Measurements from ENCODE around the gene TMUB1.

TMUB1 gene

DNA sequence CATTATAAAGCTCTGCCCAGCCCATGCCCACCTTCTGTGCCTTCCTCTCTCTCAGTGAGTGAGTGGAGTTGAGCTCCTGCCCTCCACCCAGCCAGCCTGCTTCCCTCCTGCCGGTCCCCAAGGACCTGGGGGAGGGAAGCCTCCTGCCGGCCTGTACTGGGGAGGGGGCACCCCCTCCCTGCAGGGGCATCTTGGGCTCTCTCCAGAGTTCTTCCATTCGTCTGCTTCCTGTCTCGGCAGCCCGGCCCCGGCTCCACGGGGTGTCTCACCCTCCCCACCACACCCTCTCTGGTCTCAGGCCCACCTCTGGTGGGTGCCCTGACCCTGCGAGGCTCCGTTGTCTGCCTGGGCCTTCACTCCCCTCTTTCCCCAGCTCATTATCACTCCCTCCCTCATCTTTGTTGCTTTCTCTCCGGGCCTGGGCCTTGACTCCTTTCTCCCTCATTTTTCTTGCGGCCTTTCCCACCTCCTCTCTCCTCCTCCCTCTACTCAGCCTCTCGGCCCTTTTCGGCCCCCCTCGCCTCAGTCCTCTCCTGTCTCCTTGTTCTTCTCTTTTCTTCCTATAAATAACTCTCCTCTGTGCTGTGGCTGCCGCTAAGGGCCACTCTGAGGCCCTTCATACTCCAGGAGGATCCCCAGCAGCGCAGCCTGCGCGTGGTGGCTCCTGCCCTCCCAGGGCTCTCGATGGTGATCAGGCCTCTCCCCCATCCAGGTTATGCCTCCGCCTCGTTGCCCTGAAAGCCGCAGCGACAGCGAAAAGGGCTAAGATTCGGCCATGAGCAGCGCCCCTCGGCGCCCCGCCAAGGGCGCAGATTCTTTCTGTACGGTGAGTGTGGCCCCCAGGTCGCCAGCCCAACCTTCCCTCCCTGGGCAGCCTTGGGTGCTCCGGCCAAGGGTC lies 21.8 kb downstream of the TMUB1 start:
- peak overlapping the region; percentile 97 to 99 for H3K27ac ChIP-seq
- H3K4me3 ChIP-seq, result peak overlapping the region; percentile 84
- no peak for TF ChIP-seq CTCF (IDR thresholded peaks at IDR 0.05)
- no peak for DNase-seq (ENCODE audit: low spot score)

DNA sequence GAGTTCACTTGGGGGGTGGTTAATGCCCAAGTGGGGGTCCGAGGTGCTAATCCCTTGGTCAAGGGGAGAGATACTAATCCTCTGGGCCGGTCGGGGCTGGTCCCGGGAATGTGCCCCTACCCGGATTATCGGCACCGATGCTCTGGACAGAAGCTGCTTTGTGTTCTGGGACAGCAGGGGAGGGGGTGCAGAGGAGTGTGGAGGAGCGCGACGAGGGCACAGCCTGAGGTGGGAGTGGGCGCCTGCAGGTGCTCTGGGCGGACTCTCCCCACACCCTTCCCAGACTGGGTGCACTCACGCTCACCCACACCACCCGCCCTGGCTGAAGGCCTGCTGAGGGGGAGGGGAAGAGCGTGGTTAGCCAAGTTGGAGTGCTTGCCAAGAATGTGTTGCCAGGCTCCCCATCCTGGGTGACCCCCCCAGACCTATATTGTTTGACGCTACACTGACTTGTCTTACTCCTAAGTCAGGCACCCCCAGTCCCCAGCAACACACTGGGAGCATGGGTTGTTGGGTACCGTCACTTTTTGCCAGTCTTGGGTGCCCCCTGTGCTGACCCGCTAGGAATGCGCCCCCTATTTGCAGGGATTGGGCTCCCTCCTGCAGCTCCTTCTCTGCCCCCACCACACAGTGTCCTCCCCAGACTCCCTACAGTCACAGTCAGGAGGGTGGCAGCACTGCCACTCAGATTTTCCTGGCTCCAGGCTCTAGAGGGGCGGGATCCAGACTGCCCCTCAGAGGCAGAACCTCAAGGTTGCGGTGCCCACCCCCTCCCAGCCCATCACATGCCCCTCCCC lies 22.7 kb downstream of the TMUB1 start:
- no peak for DNase-seq (ENCODE audit: low spot score)
- TF ChIP-seq CTCF (IDR thresholded peaks at IDR 0.05), result no peak
- Histone ChIP-seq H3K27ac (peak overlapping the region; percentile 97 to 99), H3K4me3 (peak overlapping the region; percentile 84)

DNA sequence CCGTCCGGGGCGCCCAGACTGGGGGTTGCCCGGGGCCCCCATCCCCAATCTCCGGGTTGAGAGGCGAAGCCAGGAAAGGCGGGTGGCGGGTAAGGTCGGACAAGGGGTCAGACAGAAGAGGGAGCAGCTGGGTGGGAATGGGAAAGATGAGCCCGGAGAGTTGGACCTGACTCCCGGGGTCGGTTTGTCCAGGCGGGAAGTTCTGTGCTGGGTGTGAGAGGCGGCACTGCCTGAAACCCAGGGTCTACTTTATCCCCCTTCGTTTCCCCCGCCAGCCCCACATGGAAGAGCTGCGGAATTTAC lies 23.2 kb downstream of the TMUB1 start:
- no peak for DNase-seq (ENCODE audit: low spot score)
- peak overlapping the region; percentile 84 for H3K4me3 ChIP-seq
- TF ChIP-seq CTCF (IDR thresholded peaks at IDR 0.05), result no peak
- peak overlapping the region; percentile 97 to 99 for H3K27ac ChIP-seq

- DNase-seq (ENCODE audit: low spot score), result peak; percentile 87
- H3K27ac ChIP-seq, result peak within 1 kb of the TSS; percentile 97 to 99
- TF ChIP-seq CTCF (IDR thresholded peaks at IDR 0.05), result peak; percentile 19
- H3K4me3 ChIP-seq, result peak within 1 kb of the TSS; percentile 84
These were observed 23.8 kb downstream of the TMUB1 start, which contains the start of gene SLC4A2 for GRCh38 chr7:151059367-151060112. SLC4A2 (plus strand) TSS chr7:151059589; CDS start chr7:151061988, 2,399 bp downstream.

DNA sequence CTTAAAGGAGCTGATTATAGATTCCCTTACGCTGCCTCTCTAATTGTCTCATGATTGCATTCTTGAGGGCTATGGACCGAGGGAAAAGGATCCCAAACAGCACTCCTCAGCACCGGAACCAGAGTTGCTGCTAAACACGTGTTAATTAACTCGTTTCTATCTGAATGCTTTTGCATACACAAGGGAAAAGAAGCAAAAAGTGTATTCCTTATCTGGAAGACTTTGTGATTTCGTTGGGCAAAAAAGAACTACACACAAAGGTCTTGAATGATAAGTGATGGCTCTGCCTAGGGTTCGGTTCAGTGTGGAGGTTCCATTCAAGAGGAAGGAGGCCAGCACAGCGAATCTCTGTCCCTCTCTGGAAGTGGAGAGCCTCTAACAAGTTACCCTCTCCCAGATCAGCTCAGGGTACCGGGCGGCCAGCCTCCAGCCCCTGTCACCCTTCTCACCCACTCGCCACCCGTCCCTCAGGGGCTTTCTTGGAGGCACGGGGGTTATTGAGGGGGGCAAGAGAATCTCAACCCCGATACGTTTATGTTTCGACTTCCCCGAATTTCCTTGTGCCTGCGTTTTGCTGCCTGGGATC lies 24.4 kb downstream of the TMUB1 start:
- no peak for TF ChIP-seq CTCF (IDR thresholded peaks at IDR 0.05)
- peak overlapping the region; percentile 97 to 99 for H3K27ac ChIP-seq
- H3K4me3 ChIP-seq, result peak overlapping the region; percentile 84
- DNase-seq (ENCODE audit: low spot score), result no peak

DNA sequence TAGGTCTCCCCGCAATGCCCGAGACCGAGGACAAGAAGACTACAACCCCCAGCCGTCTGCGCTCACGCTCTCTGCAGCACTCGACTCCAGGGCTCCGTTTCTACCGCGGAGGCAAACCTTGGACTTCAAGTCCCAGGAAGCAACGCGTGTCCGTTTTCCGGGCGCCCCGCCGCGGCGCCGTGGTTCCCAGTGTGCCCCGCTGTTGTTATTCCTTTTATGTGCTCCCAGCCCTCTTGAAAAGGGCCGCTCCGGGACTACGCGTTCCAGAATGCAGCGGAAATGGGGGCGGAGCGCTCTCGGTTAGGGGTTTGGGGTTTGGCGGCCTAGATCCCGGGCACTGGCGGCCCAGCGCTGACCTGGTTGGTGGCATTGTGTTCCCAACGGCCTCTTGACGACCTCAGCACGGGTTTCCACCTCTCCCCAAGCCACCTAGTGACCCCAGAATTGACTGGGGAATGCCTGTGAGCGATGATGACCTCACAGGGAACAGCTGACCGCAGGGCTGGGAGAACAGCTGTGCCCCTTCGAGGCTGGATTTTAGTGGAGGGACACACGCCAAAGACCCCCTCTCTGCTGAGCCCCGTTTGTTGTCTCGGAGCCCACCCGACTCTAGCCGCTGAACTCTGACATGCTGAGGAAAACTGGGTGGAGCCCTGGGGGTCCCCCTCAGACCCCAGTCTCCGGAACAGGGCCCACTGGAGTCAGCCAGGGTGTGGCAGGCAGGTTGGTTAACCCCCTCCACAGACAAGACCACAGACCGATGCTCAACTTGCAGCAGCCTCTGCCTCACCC lies 25.1 kb downstream of the TMUB1 start:
- Histone ChIP-seq H3K4me3 (peak overlapping the region; percentile 84), H3K27ac (peak overlapping the region; percentile 97 to 99)
- no peak for TF ChIP-seq CTCF (IDR thresholded peaks at IDR 0.05)
- DNase-seq (ENCODE audit: low spot score), result peak; percentile 100
